ENCODE results near the gene ZNF362.
A peak's percentile ranks its signal among the peaks of the same experiment; 100 is the strongest.

Gene ZNF362

GRCh38 chr1:33347650-33347992 is 91.3 kb downstream of the ZNF362 start:
- peak overlapping the region; percentile 79 for H3K4me3 ChIP-seq (ENCODE audit: control insufficient read depth, low read depth, low read length)
- DNase-seq (ENCODE audit: low read depth): peak; percentile 68
- no peak for TF ChIP-seq CTCF (conservative IDR thresholded peaks at IDR 0.05; ENCODE audit: control insufficient read depth, insufficient read depth, low read depth, low read length)

- H3K4me3 ChIP-seq (ENCODE audit: control insufficient read depth, low read depth, low read length): peak overlapping the region; percentile 79
- DNase-seq (ENCODE audit: low read depth): peak; percentile 47
- no peak for TF ChIP-seq CTCF (conservative IDR thresholded peaks at IDR 0.05; ENCODE audit: control insufficient read depth, insufficient read depth, low read depth, low read length)
These were observed 91.9 kb downstream of the ZNF362 start for GRCh38 chr1:33348194-33348593.

GRCh38 chr1:33348676-33349080 is 92.4 kb downstream of the ZNF362 start:
- H3K4me3 ChIP-seq (ENCODE audit: control insufficient read depth, low read depth, low read length): peak overlapping the region; percentile 79
- TF ChIP-seq CTCF (conservative IDR thresholded peaks at IDR 0.05; ENCODE audit: control insufficient read depth, insufficient read depth, low read depth, low read length): no peak
- DNase-seq (ENCODE audit: low read depth): no peak

- no peak for DNase-seq (ENCODE audit: low read depth)
- TF ChIP-seq CTCF (conservative IDR thresholded peaks at IDR 0.05; ENCODE audit: control insufficient read depth, insufficient read depth, low read depth, low read length): no peak
- H3K4me3 ChIP-seq (ENCODE audit: control insufficient read depth, low read depth, low read length): peak overlapping the region; percentile 79
These were observed 92.9 kb downstream of the ZNF362 start for GRCh38 chr1:33349081-33349759.

GRCh38 chr1:33349778-33350610 is 93.7 kb downstream of the ZNF362 start:
- peak overlapping the region; percentile 49 for H3K4me3 ChIP-seq (ENCODE audit: control insufficient read depth, low read depth, low read length)
- no peak for TF ChIP-seq CTCF (conservative IDR thresholded peaks at IDR 0.05; ENCODE audit: control insufficient read depth, insufficient read depth, low read depth, low read length)
- peak; percentile 70 for DNase-seq (ENCODE audit: low read depth)

Measured in fibroblast of mammary gland (primary cell).